CD4-positive, alpha-beta T cell treated with Interleukin-17A for 1 hour (primary cell): ENCODE results near the gene MICALL2.

Experiments used
- DNase-seq: peaks from one replicate; pipeline ENCODE4 v3.0.0-alpha.2; 2020

MICALL2 gene

DNA sequence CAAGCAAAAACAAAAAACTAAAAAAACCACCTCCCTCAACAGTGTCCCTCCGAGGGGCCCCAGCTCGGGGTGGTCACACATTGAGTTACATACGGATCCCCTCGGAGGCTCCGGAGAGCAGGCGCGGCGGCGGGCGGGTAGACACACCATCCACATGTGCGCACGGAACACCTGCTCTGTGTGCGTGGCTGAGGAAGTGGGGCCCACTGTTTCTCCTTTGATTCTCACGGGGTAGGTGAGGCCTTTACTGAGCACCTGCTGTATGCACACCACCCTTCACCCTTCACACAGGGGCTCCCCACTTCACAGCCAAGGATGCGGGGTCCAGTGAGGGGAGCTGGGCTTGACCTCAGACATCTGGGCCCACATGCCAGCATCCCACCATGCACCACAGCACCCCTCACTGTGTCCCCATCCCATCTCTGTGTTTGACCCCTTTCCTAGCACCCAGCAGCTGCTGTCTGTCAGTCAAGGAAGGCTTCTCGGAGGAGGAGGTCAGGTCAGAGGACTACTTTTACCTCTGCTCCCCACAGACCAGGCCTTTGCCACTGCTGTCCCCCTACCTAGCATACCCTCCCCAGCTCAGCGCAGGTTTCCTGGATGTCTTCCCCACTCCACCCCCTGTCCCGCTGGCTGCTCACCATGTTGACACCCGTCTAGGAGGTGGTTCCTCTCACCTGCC lies 71.1 kb downstream of the MICALL2 start:
- DNase-seq, result no peak

DNA sequence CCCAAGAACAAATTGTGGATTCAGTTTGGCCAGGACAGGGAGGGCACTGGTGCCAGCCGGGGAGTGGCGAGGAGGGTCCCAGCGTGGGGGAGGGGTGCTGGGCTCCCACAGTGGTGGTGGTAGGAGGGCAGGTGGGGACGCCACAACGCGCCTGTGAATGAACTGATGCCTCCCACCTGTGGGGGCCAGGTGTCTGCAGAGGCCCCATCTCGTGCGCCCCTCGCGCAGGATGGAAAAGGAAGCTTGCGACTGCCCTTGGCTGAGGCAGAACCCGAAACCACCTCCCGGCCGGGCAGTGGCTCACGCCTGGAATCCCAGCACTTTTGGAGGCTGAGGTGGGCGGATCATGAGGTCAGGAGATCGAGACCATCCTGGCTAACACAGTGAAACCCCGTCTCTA lies 72.0 kb downstream of the MICALL2 start:
- no peak for DNase-seq

DNA sequence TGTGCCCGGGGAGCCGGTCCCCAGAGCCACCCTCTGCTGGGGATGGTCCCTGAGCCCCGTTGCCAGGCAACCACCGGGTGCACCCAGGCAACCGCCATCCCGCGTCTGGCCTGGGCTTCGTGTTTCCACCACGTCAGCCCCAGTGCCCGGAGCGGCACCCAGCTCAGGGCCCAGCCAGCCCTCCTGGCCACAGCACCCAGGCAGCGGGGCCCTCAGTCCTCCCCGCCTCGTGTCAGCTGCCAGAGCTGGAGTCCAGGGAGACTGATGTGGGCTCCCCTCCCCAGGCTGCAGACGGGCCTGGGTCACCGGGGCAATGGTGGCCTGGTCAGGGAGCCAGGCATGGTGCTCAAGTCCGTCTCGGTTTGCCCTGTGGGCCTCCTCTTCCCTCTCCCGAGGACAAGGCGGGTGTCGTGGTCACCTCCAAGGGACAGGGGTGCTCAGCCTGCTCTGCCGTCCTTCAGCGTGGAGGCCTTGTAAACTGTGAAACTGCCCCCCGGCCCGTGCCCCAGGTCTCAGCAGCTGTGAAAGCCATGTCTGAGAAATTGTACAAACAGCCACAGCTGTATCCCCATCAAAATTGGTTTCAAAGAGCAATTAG lies 72.5 kb downstream of the MICALL2 start:
- no peak for DNase-seq

DNA sequence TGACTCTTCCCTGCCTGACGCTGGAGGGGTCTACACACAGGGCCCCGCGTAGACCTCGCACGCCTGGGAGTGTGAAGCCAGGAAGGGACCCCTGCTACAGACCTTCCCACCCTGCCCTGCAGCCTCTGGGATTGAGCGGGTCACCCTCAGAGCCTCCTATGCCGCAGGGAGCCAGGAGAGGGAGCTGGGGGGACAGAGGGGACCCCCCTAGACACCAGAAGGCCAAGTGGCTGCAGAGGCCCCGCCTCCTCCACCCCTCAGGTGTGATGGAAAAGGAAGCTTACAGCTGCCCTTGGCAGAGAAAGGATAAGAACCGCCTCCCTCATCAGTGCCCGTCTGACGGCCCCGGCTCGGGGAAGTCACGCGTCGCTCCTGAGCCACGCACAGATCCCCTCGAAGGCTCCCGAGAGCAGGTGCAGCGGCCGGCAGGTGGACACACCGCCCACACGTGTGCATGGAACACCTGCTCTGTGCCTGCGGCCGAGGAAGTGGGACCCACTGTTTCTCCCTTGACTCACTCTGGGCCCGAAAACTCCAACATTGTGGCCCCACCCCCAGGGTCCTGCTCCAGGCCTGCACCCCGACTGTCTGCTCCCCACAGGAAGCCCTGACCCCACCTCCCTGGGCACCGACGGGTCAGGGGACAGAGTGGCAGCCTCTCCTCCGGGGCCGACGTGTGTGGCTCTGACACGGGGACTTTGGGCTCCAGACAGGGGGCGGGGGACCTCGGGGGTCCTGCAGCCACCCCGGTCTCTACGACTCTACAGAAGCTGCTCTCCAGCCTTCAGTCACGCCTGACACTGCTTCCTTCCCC lies 73.3 kb downstream of the MICALL2 start:
- DNase-seq, result no peak

DNA sequence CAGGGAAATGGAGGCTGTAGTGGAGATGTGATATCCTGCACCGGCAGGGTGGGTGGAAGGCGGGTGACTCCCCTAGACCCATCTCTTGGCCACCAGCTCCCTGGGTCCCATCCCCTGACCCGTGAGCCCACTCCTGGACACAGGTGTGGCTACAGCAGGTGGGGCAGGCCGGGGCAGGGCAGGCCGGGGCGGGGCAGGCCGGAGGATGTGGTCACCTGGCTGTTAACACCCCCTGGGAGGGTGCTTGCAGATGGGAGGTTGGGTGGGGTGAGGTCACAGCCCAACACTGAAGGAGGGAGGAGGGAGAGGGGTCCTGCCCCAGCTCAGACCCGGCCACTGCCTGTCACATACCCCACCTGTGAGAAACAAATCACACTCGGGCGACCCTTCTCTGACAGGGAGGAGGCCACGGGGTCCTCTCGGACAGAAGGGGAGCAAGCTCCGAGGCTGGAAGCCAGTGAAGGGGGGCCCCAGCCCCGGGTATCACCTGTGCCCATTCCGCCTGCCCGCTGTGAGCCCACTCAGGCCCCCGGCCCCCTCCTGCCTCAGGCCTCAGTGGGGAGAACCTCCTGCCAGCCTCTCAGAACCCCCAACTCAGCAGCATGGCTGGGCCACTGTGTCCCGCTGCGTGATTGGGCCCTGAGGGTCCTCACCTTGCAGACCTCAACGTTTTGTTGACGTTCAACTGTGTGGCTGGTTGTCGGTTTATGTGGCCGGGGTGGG lies 74.0 kb downstream of the MICALL2 start:
- DNase-seq, result no peak
